ENCODE data around the gene RNF213.
"Not testable (repeated sequence)": the region's sequence is repeated elsewhere in the genome, so short reads cannot be mapped to it uniquely, and the experiment has no call there.

Gene RNF213

DNA sequence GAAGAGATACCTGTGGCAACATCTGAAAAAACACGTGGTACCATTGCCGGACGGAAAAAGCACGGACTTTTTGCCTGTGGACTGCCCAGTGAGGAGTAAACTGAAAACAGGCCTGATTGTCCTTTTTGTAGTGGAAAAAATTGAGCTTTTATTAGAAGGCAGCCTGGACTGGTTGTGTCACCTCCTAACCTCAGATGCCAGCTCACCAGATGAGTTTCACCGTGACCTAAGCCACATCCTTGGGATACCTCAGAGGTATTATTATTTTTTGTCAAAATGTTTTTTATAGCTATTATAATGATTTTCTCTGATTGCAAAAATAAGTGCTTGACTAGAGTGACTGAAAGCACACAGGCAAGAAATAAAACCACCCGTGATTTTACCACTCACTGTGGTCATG, 34.9 kb downstream of the RNF213 start:
- peaks cover 4% of the 10 kb centered on the region; the same call in 1 of the 2 replicates for H3K36me3 ChIP-seq (replicated peaks; ENCODE audit: insufficient read depth, low read length)
- TF ChIP-seq, protein P1, sequence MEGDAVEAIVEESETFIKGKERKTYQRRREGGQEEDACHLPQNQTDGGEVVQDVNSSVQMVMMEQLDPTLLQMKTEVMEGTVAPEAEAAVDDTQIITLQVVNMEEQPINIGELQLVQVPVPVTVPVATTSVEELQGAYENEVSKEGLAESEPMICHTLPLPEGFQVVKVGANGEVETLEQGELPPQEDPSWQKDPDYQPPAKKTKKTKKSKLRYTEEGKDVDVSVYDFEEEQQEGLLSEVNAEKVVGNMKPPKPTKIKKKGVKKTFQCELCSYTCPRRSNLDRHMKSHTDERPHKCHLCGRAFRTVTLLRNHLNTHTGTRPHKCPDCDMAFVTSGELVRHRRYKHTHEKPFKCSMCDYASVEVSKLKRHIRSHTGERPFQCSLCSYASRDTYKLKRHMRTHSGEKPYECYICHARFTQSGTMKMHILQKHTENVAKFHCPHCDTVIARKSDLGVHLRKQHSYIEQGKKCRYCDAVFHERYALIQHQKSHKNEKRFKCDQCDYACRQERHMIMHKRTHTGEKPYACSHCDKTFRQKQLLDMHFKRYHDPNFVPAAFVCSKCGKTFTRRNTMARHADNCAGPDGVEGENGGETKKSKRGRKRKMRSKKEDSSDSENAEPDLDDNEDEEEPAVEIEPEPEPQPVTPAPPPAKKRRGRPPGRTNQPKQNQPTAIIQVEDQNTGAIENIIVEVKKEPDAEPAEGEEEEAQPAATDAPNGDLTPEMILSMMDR (IDR thresholded peaks at IDR 0.05; ENCODE audit: low read length), result no peak
- TF ChIP-seq EZH2phosphoT487 (IDR thresholded peaks at IDR 0.05; ENCODE audit: low read length) (no peak), EZH2 (optimal IDR thresholded peaks at IDR 0.05; ENCODE audit: low read depth, low read length) (no peak)
- H3K9me2 ChIP-seq (replicated peaks; ENCODE audit: insufficient read depth, low read length), result no peaks in the 10 kb centered on the region
- no peaks in the 10 kb centered on the region for H3K9me3 ChIP-seq (replicated peaks; ENCODE audit: insufficient read depth, low read length)
- no peak overlapping the region for H3K27ac ChIP-seq (ENCODE audit: low read length)
- H3K79me2 ChIP-seq (ENCODE audit: low read length), result no peaks in the 10 kb centered on the region
- no peak for DNase-seq
- H3K27me3 ChIP-seq (replicated peaks; ENCODE audit: insufficient read depth, low read length), result no peaks in the 10 kb centered on the region
- H3K4me2 ChIP-seq (ENCODE audit: low read depth, low read length), result no peak overlapping the region
- no peaks in the 10 kb centered on the region for H3F3A ChIP-seq (ENCODE audit: insufficient read depth, low read length)
- no peaks in the 10 kb centered on the region for H3K4me1 ChIP-seq (ENCODE audit: low read length)
- no peak overlapping the region for H3K9ac ChIP-seq (ENCODE audit: low read length)
- H3K4me3 ChIP-seq (ENCODE audit: low read length), result no peak overlapping the region
- H4K20me1 ChIP-seq (ENCODE audit: insufficient read depth, low read length), result no peaks in the 10 kb centered on the region
- H2AFZ ChIP-seq (ENCODE audit: low read length), result no peak overlapping the region

DNA sequence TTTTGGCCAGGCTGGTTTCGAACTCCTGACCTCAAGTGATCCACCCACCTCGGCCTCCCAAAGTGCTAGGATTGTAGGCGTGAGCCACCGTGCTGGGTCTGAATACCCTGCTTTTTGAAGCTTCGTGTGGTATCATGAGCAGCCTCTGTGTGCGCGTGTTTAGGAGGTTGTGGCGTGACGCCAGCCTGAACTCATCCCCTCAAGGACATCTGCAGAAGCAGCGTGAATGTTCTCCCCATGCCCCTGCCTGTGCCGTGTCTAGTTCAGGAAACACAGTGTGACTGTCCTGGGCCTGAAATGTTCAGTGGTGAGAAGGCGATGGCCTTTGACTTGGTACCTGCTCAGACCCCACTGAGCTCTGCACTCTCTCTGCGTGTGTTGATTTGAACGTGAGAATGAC, 35.6 kb downstream of the RNF213 start:
- Histone ChIP-seq H3K79me2 (ENCODE audit: low read length) (no peaks in the 10 kb centered on the region), H3K9ac (ENCODE audit: low read length) (no peak overlapping the region), H3K4me3 (ENCODE audit: low read length) (no peak overlapping the region), H3K9me3 (replicated peaks; ENCODE audit: insufficient read depth, low read length) (no peaks in the 10 kb centered on the region), H2AFZ (ENCODE audit: low read length) (no peak overlapping the region), H3K4me1 (ENCODE audit: low read length) (no peaks in the 10 kb centered on the region), H4K20me1 (ENCODE audit: insufficient read depth, low read length) (no peaks in the 10 kb centered on the region), H3K27ac (ENCODE audit: low read length) (no peak overlapping the region), H3K9me2 (replicated peaks; ENCODE audit: insufficient read depth, low read length) (no peaks in the 10 kb centered on the region), H3F3A (ENCODE audit: insufficient read depth, low read length) (no peaks in the 10 kb centered on the region), H3K36me3 (replicated peaks; ENCODE audit: insufficient read depth, low read length) (peaks cover 4% of the 10 kb centered on the region; the same call in 1 of the 2 replicates), H3K4me2 (ENCODE audit: low read depth, low read length) (no peak overlapping the region), H3K27me3 (replicated peaks; ENCODE audit: insufficient read depth, low read length) (no peaks in the 10 kb centered on the region)
- no peak for DNase-seq
- TF ChIP-seq EZH2phosphoT487 (IDR thresholded peaks at IDR 0.05; ENCODE audit: low read length), result no peak
- no peak for TF ChIP-seq EZH2 (optimal IDR thresholded peaks at IDR 0.05; ENCODE audit: low read depth, low read length)

DNA sequence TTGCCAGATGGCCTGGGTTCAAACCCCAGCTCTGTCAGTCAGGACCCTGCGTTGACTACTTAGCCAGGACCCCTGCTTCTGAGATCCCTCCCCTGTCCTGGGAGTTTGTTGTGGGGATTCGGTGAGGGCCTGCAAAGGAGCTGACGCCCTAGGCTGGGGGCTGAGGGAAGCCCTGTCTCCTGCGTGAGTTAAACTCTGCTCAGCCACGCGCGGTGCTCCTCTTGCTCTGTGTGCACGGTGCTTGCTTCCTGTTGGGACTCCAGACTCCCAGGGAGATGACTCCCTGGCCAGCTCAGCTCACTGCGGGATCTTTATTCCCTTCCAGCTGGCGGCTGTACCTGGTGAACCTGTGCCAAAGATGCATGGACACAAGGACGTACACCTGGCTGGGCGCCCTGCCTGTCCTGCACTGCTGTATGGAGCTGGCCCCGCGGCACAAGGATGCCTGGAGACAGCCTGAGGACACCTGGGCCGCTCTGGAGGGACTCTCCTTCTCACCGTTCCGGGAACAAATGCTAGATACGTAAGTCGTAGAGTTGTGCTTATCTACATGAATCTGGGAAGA, 37.4 kb downstream of the RNF213 start:
- Histone ChIP-seq H3K27me3 (replicated peaks; ENCODE audit: insufficient read depth, low read length) (no peaks in the 10 kb centered on the region), H3F3A (ENCODE audit: insufficient read depth, low read length) (no peaks in the 10 kb centered on the region), H3K36me3 (replicated peaks; ENCODE audit: insufficient read depth, low read length) (peaks cover 9% of the 10 kb centered on the region), H3K4me2 (ENCODE audit: low read depth, low read length) (no peak overlapping the region), H3K79me2 (ENCODE audit: low read length) (no peaks in the 10 kb centered on the region), H4K20me1 (ENCODE audit: insufficient read depth, low read length) (no peaks in the 10 kb centered on the region), H3K4me1 (ENCODE audit: low read length) (no peaks in the 10 kb centered on the region), H2AFZ (ENCODE audit: low read length) (no peak overlapping the region), H3K4me3 (ENCODE audit: low read length) (no peak overlapping the region), H3K9ac (ENCODE audit: low read length) (no peak overlapping the region), H3K27ac (ENCODE audit: low read length) (no peak overlapping the region), H3K9me2 (replicated peaks; ENCODE audit: insufficient read depth, low read length) (no peaks in the 10 kb centered on the region), H3K9me3 (replicated peaks; ENCODE audit: insufficient read depth, low read length) (no peaks in the 10 kb centered on the region)
- TF ChIP-seq, protein P1 (IDR thresholded peaks at IDR 0.05; ENCODE audit: low read length), result no peak
- no peak for TF ChIP-seq EZH2phosphoT487 (IDR thresholded peaks at IDR 0.05; ENCODE audit: low read length)
- TF ChIP-seq EZH2 (optimal IDR thresholded peaks at IDR 0.05; ENCODE audit: low read depth, low read length), result no peak
- DNase-seq, result no peak

DNA sequence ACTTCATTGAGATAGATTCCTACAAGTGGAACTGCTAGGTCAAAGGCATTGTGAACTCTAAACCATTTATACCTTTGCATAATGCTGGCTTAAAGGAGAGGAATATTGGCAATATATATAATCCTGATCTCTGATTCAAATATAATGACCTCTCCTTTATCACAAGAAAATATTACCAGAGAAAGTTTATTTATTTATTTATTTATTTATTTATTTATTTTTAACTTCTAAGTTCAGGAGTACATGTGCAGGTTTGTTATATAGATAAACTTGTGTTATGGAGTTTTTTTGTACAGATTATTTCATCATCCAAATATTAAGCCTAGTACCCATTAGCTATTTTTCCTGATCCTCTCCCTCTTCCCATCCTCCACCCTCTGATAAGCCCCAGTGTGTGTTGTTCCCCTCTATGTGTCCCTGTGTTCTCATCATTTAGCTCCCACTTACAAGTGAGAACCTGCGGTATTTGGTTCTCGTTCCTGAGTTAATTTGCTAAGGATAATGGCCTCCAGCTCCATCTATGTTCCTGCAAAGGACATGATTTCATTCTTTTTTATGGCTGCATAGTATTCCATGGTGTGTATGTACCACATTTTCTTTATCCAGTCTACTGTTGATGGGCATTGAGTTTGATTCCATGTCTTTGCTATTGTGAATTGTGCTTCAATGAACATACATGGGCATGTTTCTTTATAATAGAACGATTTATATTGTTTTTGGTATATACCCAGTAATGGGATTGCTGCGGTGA, 38.9 kb downstream of the RNF213 start:
- H3K36me3 ChIP-seq (replicated peaks; ENCODE audit: insufficient read depth, low read length); H3K9ac ChIP-seq (ENCODE audit: low read length); DNase-seq; H3K4me1 ChIP-seq (ENCODE audit: low read length); H3K4me2 ChIP-seq (ENCODE audit: low read depth, low read length); H3K27me3 ChIP-seq (replicated peaks; ENCODE audit: insufficient read depth, low read length); H2AFZ ChIP-seq (ENCODE audit: low read length); H3K9me2 ChIP-seq (replicated peaks; ENCODE audit: insufficient read depth, low read length); H3K9me3 ChIP-seq (replicated peaks; ENCODE audit: insufficient read depth, low read length); H3K4me3 ChIP-seq (ENCODE audit: low read length); H4K20me1 ChIP-seq (ENCODE audit: insufficient read depth, low read length); H3F3A ChIP-seq (ENCODE audit: insufficient read depth, low read length); H3K79me2 ChIP-seq (ENCODE audit: low read length); H3K27ac ChIP-seq (ENCODE audit: low read length): not testable (repeated sequence)

DNA sequence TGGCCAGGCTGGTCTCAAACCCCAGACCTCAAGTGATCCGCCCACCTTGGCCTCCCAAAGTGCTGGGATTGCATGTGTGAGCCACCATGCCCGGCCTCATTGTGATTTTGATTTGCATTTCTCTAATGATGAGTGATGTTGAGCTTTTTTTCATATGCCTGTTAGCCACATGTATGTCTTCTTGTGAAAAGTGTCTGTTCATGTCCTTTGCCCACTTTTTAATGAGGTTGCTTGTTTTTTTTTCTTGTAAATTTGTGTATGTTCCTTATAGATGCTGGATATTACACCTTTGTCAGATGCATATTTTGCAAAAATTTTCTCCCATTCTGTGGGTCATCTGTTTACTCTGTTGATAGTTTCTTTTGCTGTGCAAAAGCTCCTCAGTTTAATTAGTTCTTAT, 40.1 kb downstream of the RNF213 start:
- H3K4me3 ChIP-seq (ENCODE audit: low read length); H3K9me2 ChIP-seq (replicated peaks; ENCODE audit: insufficient read depth, low read length); H4K20me1 ChIP-seq (ENCODE audit: insufficient read depth, low read length); H3K36me3 ChIP-seq (replicated peaks; ENCODE audit: insufficient read depth, low read length); DNase-seq; H3K27me3 ChIP-seq (replicated peaks; ENCODE audit: insufficient read depth, low read length); H2AFZ ChIP-seq (ENCODE audit: low read length); H3K9ac ChIP-seq (ENCODE audit: low read length); H3K4me1 ChIP-seq (ENCODE audit: low read length); H3K79me2 ChIP-seq (ENCODE audit: low read length); H3K27ac ChIP-seq (ENCODE audit: low read length); H3K4me2 ChIP-seq (ENCODE audit: low read depth, low read length); H3K9me3 ChIP-seq (replicated peaks; ENCODE audit: insufficient read depth, low read length); H3F3A ChIP-seq (ENCODE audit: insufficient read depth, low read length): not testable (repeated sequence)
